HepG2 (cell line): ENCODE results near the gene KRT40. TPM values are rescaled to one million over a fixed set of nuclear protein-coding genes. Genes with fewer than 3 reads are reported as not detected.

Experiments
- ELF3 ChIP-seq: IDR thresholded peaks from 2 replicates; pipeline ENCODE4 v1.6.1; 2016; ENCODE audit warnings: missing genetic modification reagents, missing compliant biosample characterization
- FOXA1 ChIP-seq, 2 experiments: fragments of 450-650 bp in 1 of 2; sonication (generic) in 1 of 2; formaldehyde crosslinking in 1 of 2; IDR thresholded peaks; 2 replicates each; pipeline versions ENCODE4 v1.4.0 to v1.6.1; 2016 to 2020; ENCODE audit warnings: missing genetic modification reagents in 1 of 2
- GFI1 ChIP-seq: sonication (generic); formaldehyde crosslinking; IDR thresholded peaks from 2 replicates; pipeline ENCODE4 v1.5.0; 2020; ENCODE audit warnings: missing genetic modification reagents, mild to moderate bottlenecking, borderline replicate concordance
- HHEX ChIP-seq: IDR thresholded peaks from 2 replicates; pipeline ENCODE4 v1.6.1; 2016; ENCODE audit warnings: control low read depth
- NFIC ChIP-seq: IDR thresholded peaks from 2 replicates; pipeline ENCODE4 v1.6.1; 2012; ENCODE audit warnings: mild to moderate bottlenecking, low read length, inconsistent platforms
- SALL1 ChIP-seq: sonication (generic); formaldehyde crosslinking; IDR thresholded peaks from 2 replicates; pipeline ENCODE4 v1.8.0; 2022; ENCODE audit warnings: mild to moderate bottlenecking, missing genetic modification reagents
- SALL2 ChIP-seq: sonication (generic); formaldehyde crosslinking; IDR thresholded peaks from 2 replicates; pipeline ENCODE4 v1.8.1; 2023; ENCODE audit warnings: mild to moderate bottlenecking, missing genetic modification reagents, inconsistent platforms
- SETDB1 ChIP-seq: sonication (generic); formaldehyde crosslinking; IDR thresholded peaks from 2 replicates; pipeline ENCODE4 v1.5.1; 2020; ENCODE audit warnings: missing genetic modification reagents, mild to moderate bottlenecking, borderline replicate concordance
- SIX1 ChIP-seq: sonication (generic); formaldehyde crosslinking; IDR thresholded peaks from 2 replicates; pipeline ENCODE4 v1.4.0; 2020; ENCODE audit warnings: missing genetic modification reagents, borderline replicate concordance
- TRIM24 ChIP-seq: sonication (generic); formaldehyde crosslinking; IDR thresholded peaks from 2 replicates; pipeline ENCODE4 v1.8.0; 2022; ENCODE audit warnings: mild to moderate bottlenecking, missing genetic modification reagents
- ZNF205 ChIP-seq: IDR thresholded peaks from 2 replicates; pipeline ENCODE4 v1.6.1; 2018; ENCODE audit warnings: missing biosample characterization, missing genetic modification reagents
- ZNF550 ChIP-seq: sonication (generic); formaldehyde crosslinking; IDR thresholded peaks from 2 replicates; pipeline ENCODE4 v1.4.0; 2020; ENCODE audit warnings: mild to moderate bottlenecking, missing genetic modification reagents, borderline replicate concordance
- ZNF777 ChIP-seq: sonication (generic); formaldehyde crosslinking; IDR thresholded peaks from 2 replicates; pipeline ENCODE4 v1.4.0; 2020; ENCODE audit warnings: missing genetic modification reagents
- polyA plus RNA-seq, 8 experiments: library from polyadenylated mRNA; depleted of rRNA in 3 of 8; stranded (reverse) in 7 of 8; unstranded in 1 of 8; fragments of >200 nt; fragmentation: Illumina TruSeq in 4 of 8; extraction: Trizol in 4 of 8; gene quantifications; 2 replicates each; pipeline versions ENCODE4 v1.2.1 to v1.2.3, GENCODE V29; 2011 to 2016; ENCODE audit warnings: low read depth in 4 of 8, missing spikeins in 1 of 8, mixed read lengths in 1 of 8; ENCODE audit not compliant: insufficient read depth in 1 of 8
- total RNA-seq, 5 experiments: library from RNA; depleted of rRNA; stranded (reverse); fragments of >200 nt; fragmentation: Illumina TruSeq; extraction: Trizol; gene quantifications; 2 replicates each; pipeline ENCODE4 v1.2.3, GENCODE V29; 2016; ENCODE audit warnings: low read depth in 1 of 5
- TF ChIP-seq, protein P1 (sequence below): sonication (generic); formaldehyde crosslinking; IDR thresholded peaks from 2 replicates; pipeline ENCODE4 v1.5.0; 2020; ENCODE audit warnings: mild to moderate bottlenecking, missing genetic modification reagents, borderline replicate concordance
- TF ChIP-seq, protein P2 (sequence below): sonication (generic); formaldehyde crosslinking; IDR thresholded peaks from 2 replicates; pipeline ENCODE4 v1.4.0; 2020; ENCODE audit warnings: missing genetic modification reagents
- TF ChIP-seq, protein P3 (sequence below): sonication (generic); formaldehyde crosslinking; conservative IDR thresholded peaks from 2 replicates; pipeline ENCODE4 v1.4.0; 2020; ENCODE audit warnings: mild to moderate bottlenecking, missing genetic modification reagents, moderate library complexity
- TF ChIP-seq, protein P4 (sequence below): sonication (generic); formaldehyde crosslinking; IDR thresholded peaks from 2 replicates; pipeline ENCODE4 v1.8.1; 2023; ENCODE audit warnings: mild to moderate bottlenecking, moderate library complexity, missing genetic modification reagents
- TF ChIP-seq, protein P5 (sequence below): sonication (generic); IDR thresholded peaks from 2 replicates; pipeline ENCODE4 v1.6.1; 2016; ENCODE audit warnings: low read depth, borderline replicate concordance

KRT40 gene
- total and polyA plus RNA-seq, 2 of the 13 experiments (the other 11 are each of a cell fraction or from before 2014, with no cell fraction given), result not detected

DNA sequence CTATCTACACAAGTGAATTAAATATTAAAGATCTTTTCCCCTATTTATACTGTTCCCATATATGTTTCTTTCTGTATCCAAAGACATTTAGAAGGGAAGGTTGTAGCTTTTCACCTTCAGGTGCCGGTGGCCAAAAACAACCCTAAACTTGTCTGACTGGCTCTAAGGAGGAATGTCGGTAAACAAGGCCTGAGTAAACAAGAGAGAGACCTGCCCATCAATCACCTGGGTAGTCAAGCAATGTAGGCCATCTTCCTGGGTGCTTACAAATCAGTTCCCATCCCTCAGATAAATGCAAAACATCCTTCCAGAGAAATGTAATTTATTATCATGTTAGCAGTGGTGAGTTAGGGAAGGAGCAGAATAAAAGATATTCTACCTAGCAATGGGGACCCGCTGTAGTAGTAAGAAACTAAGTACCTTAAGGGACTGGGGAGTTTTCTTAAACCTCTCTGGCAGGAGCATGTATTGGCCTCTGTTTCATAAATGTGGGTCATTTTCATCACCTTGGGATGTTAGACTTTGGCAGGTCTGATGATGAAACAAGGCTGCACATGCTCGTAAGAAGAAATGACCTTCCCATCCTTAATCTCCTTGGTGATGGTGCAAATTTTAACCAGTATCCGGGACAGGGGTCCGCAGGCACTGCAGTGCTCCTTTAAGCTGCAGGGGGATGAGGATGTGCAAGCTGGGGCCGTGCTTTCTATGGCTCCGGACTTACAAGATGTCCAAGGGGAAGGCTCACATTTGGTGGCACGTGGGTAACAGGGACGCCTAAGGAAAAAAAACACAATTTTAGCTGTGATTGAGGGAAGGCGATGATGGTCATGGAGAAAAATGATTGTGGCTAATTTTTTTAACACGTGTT lies 25.8 kb downstream of the KRT40 start (continued):
- TF ChIP-seq SALL2, result no peak
- TF ChIP-seq FOXA1 (IDR thresholded peaks at IDR 0.05), result peak; percentile 98
- peak; percentile 100 for TF ChIP-seq FOXA1 (CRISPR knock-in tag; IDR thresholded peaks at IDR 0.05)
- peak; percentile 73; the same call in 1 of the 2 replicates for TF ChIP-seq SIX1 (CRISPR knock-in tag)
- peak; percentile 56; the same call in 1 of the 2 replicates for TF ChIP-seq SALL1 (CRISPR knock-in tag)
- TF ChIP-seq HHEX (CRISPR knock-in tag), result 0 out of 2 replicates have a peak, but pooled peaks have one; percentile 19
- TF ChIP-seq NFIC, result peak; percentile 81
- no peak for TF ChIP-seq ZNF205 (CRISPR knock-in tag)
- TF ChIP-seq, protein P1, sequence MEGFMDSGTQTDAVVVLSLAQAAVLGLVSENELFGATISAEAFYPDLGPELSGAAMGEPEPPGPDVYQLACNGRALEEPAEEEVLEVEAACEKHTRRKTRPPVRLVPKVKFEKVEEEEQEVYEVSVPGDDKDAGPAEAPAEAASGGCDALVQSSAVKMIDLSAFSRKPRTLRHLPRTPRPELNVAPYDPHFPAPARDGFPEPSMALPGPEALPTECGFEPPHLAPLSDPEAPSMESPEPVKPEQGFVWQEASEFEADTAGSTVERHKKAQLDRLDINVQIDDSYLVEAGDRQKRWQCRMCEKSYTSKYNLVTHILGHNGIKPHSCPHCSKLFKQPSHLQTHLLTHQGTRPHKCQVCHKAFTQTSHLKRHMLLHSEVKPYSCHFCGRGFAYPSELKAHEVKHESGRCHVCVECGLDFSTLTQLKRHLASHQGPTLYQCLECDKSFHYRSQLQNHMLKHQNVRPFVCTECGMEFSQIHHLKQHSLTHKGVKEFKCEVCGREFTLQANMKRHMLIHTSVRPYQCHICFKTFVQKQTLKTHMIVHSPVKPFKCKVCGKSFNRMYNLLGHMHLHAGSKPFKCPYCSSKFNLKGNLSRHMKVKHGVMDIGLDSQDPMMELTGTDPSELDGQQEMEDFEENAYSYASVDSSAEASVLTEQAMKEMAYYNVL (CRISPR knock-in tag), result 0 out of 2 replicates have a peak, but pooled peaks have one; percentile 28
- TF ChIP-seq, protein P2, sequence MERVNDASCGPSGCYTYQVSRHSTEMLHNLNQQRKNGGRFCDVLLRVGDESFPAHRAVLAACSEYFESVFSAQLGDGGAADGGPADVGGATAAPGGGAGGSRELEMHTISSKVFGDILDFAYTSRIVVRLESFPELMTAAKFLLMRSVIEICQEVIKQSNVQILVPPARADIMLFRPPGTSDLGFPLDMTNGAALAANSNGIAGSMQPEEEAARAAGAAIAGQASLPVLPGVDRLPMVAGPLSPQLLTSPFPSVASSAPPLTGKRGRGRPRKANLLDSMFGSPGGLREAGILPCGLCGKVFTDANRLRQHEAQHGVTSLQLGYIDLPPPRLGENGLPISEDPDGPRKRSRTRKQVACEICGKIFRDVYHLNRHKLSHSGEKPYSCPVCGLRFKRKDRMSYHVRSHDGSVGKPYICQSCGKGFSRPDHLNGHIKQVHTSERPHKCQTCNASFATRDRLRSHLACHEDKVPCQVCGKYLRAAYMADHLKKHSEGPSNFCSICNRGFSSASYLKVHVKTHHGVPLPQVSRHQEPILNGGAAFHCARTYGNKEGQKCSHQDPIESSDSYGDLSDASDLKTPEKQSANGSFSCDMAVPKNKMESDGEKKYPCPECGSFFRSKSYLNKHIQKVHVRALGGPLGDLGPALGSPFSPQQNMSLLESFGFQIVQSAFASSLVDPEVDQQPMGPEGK (CRISPR knock-in tag), result 0 out of 2 replicates have a peak, but pooled peaks have one; percentile 21
- no peak for TF ChIP-seq SETDB1 (CRISPR knock-in tag)
- TF ChIP-seq, protein P3, sequence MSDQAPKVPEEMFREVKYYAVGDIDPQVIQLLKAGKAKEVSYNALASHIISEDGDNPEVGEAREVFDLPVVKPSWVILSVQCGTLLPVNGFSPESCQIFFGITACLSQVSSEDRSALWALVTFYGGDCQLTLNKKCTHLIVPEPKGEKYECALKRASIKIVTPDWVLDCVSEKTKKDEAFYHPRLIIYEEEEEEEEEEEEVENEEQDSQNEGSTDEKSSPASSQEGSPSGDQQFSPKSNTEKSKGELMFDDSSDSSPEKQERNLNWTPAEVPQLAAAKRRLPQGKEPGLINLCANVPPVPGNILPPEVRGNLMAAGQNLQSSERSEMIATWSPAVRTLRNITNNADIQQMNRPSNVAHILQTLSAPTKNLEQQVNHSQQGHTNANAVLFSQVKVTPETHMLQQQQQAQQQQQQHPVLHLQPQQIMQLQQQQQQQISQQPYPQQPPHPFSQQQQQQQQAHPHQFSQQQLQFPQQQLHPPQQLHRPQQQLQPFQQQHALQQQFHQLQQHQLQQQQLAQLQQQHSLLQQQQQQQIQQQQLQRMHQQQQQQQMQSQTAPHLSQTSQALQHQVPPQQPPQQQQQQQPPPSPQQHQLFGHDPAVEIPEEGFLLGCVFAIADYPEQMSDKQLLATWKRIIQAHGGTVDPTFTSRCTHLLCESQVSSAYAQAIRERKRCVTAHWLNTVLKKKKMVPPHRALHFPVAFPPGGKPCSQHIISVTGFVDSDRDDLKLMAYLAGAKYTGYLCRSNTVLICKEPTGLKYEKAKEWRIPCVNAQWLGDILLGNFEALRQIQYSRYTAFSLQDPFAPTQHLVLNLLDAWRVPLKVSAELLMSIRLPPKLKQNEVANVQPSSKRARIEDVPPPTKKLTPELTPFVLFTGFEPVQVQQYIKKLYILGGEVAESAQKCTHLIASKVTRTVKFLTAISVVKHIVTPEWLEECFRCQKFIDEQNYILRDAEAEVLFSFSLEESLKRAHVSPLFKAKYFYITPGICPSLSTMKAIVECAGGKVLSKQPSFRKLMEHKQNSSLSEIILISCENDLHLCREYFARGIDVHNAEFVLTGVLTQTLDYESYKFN (CRISPR knock-in tag), result peak; percentile 86
- TF ChIP-seq ZNF550, result no peak
- TF ChIP-seq, protein P4, sequence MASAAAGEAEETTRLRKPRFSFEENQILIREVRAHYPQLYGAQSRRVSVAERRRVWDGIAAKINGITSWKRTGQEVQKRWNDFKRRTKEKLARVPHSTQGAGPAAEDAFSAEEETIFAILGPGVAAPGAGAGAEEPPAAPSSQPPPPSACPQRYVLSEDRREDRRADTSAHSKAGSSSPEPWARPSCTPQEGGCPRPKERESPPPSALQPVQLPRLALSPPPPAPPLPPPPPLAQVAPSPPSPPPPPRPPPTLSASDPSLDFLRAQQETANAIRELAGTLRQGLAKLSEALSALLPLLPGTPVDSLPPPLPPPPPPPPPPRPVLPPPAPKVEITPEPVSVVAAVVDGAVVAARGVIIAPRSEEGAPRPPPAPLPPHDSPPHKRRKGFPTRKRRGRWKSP (CRISPR knock-in tag), result 0 out of 2 replicates have a peak, but pooled peaks have one; percentile 31
- TF ChIP-seq ZNF777, result no peak
- TF ChIP-seq GFI1 (CRISPR knock-in tag), result peak; percentile 94
- TF ChIP-seq TRIM24, result no peak
- TF ChIP-seq, protein P5, sequence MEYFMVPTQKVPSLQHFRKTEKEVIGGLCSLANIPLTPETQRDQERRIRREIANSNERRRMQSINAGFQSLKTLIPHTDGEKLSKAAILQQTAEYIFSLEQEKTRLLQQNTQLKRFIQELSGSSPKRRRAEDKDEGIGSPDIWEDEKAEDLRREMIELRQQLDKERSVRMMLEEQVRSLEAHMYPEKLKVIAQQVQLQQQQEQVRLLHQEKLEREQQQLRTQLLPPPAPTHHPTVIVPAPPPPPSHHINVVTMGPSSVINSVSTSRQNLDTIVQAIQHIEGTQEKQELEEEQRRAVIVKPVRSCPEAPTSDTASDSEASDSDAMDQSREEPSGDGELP, result peak; percentile 91
- TF ChIP-seq ELF3 (CRISPR knock-in tag), result peak; percentile 86
